ENCODE results near the gene SCUBE2.
A peak's percentile ranks its signal among the peaks of the same experiment; 100 is the strongest.

SCUBE2 gene

GRCh38 chr11:9073466-9074225 lies 17.8 kb downstream of the SCUBE2 start:
- peak; percentile 44 to 55 for DNase-seq

GRCh38 chr11:9072626-9073176 lies 18.7 kb downstream of the SCUBE2 start:
- no peak for DNase-seq

GRCh38 chr11:9071692-9072091 lies 19.7 kb downstream of the SCUBE2 start:
- no peak for DNase-seq

- no peak for DNase-seq
Observed at GRCh38 chr11:9070749-9071491, 20.5 kb downstream of the SCUBE2 start.

- no peak for DNase-seq
Observed at GRCh38 chr11:9069862-9070470, 21.4 kb downstream of the SCUBE2 start.

- DNase-seq: no peak
Observed at GRCh38 chr11:9069256-9069655, 22.1 kb downstream of the SCUBE2 start.

GRCh38 chr11:9066433-9066925 lies 24.9 kb downstream of the SCUBE2 start:
- no peak for DNase-seq

GRCh38 chr11:9065607-9066432 lies 25.6 kb downstream of the SCUBE2 start:
- DNase-seq: no peak

GRCh38 chr11:9061807-9062206 lies 29.6 kb downstream of the SCUBE2 start:
- DNase-seq: no peak

- peak; percentile 90 to 92 for DNase-seq
Observed at GRCh38 chr11:9060700-9061111, 30.7 kb downstream of the SCUBE2 start.

GRCh38 chr11:9059406-9059805 lies 32.0 kb downstream of the SCUBE2 start:
- DNase-seq: no peak

- DNase-seq: no peak
Observed at GRCh38 chr11:9057888-9058287, 33.5 kb downstream of the SCUBE2 start.

GRCh38 chr11:9057007-9057406 lies 34.4 kb downstream of the SCUBE2 start:
- no peak for DNase-seq

GRCh38 chr11:9056467-9056866 lies 34.9 kb downstream of the SCUBE2 start:
- no peak for DNase-seq

- peak in 1 of 2 donors; percentile 29 for DNase-seq
Observed at GRCh38 chr11:9053316-9054035, 37.9 kb downstream of the SCUBE2 start.

- no peak for DNase-seq
Observed at GRCh38 chr11:9052316-9052715, 39.1 kb downstream of the SCUBE2 start.

- no peak for DNase-seq
Observed at GRCh38 chr11:9049959-9050358, 41.4 kb downstream of the SCUBE2 start.

GRCh38 chr11:9047964-9048523 lies 43.4 kb downstream of the SCUBE2 start:
- DNase-seq: no peak

- no peak for DNase-seq
Observed at GRCh38 chr11:9046481-9046880, 44.9 kb downstream of the SCUBE2 start.

GRCh38 chr11:9042488-9042887 lies 48.9 kb downstream of the SCUBE2 start:
- no peak for DNase-seq

- no peak for DNase-seq
Observed at GRCh38 chr11:9041747-9042146, 49.7 kb downstream of the SCUBE2 start.

Data from inflammatory macrophage treated with lipopolysaccharide for 1 hour (primary cell).